Stimulated activated CD4-positive, alpha-beta T cell treated with anti-CD3 and anti-CD28 coated beads, Interleukin-12 subunit alpha, Interleukin-12 subunit beta, amount 100 ng/mL, for 48 hours (primary cell): ENCODE measurements around the gene EIF5.

Experiments used
- DNase-seq, 3 donors: peaks; one replicate each; pipeline ENCODE4 v3.0.0-alpha.2; 2020; ENCODE audit warnings: low read depth in 2 of 3, low spot score in 1 of 3

EIF5 gene

GRCh38 chr14:103333754-103334643 lies at the start of gene EIF5:
EIF5 (plus strand) TSS chr14:103334237; CDS start chr14:103335861, 1,624 bp downstream.
- peak; percentile 98 to 99 (median 98) for DNase-seq

GRCh38 chr14:103284574-103285467 lies 49.2 kb upstream of the EIF5 start:
- no peak for DNase-seq

- no peak for DNase-seq
These were observed 47.6 kb upstream of the EIF5 start for GRCh38 chr14:103286460-103286859.

GRCh38 chr14:103286968-103287850 lies 46.8 kb upstream of the EIF5 start:
- DNase-seq: no peak

- no peak for DNase-seq
These were observed 45.8 kb upstream of the EIF5 start for GRCh38 chr14:103288076-103288766.

- DNase-seq: no peak
These were observed 44.0 kb upstream of the EIF5 start for GRCh38 chr14:103290056-103290455.

- DNase-seq: no peak
These were observed 43.5 kb upstream of the EIF5 start for GRCh38 chr14:103290494-103290893.

- no peak for DNase-seq
These were observed 43.1 kb upstream of the EIF5 start for GRCh38 chr14:103290961-103291360.

- DNase-seq: peak; percentile 60 to 75 (median 73)
These were observed 41.3 kb upstream of the EIF5 start for GRCh38 chr14:103292426-103293374.

- no peak for DNase-seq
These were observed 40.6 kb upstream of the EIF5 start for GRCh38 chr14:103293465-103293864.

- DNase-seq: no peak
These were observed 39.9 kb upstream of the EIF5 start for GRCh38 chr14:103294091-103294490.

GRCh38 chr14:103296007-103296406 lies 38.0 kb upstream of the EIF5 start:
- DNase-seq: no peak

GRCh38 chr14:103296987-103297386 lies 37.0 kb upstream of the EIF5 start:
- DNase-seq: no peak

GRCh38 chr14:103298620-103299019 lies 35.4 kb upstream of the EIF5 start:
- DNase-seq: no peak

GRCh38 chr14:103301512-103302354 lies 32.3 kb upstream of the EIF5 start:
- no peak for DNase-seq

- no peak for DNase-seq
These were observed 31.1 kb upstream of the EIF5 start for GRCh38 chr14:103302966-103303365.

- no peak for DNase-seq
These were observed 29.3 kb upstream of the EIF5 start for GRCh38 chr14:103304706-103305105.
